Amniotic epithelial cell (primary cell): ENCODE measurements around the gene SIN3B.

ENCODE experiments used
- DNase-seq: peaks from one replicate; pipeline ENCODE4 v3.0.0-alpha.2; 2010; ENCODE audit warnings: low read depth

SIN3B gene

GRCh38 chr19:16824658-16825311 lies 4.4 kb upstream of the SIN3B start:
- DNase-seq: peak; percentile 68

- DNase-seq: peak; percentile 69
Observed at GRCh38 chr19:16825312-16826052, 3.7 kb upstream of the SIN3B start.

- DNase-seq: no peak
Observed at GRCh38 chr19:16829822-16830289, 658 bp downstream of the SIN3B start.

GRCh38 chr19:16830679-16831078 lies 1.5 kb downstream of the SIN3B start:
- peak; percentile 53 for DNase-seq

- no peak for DNase-seq
Observed at GRCh38 chr19:16831531-16831930, 2.3 kb downstream of the SIN3B start.

- DNase-seq: no peak
Observed at GRCh38 chr19:16834747-16835146, 5.5 kb downstream of the SIN3B start.

- no peak for DNase-seq
Observed at GRCh38 chr19:16836115-16837034, 7.2 kb downstream of the SIN3B start.

- no peak for DNase-seq
Observed at GRCh38 chr19:16837035-16837362, 7.8 kb downstream of the SIN3B start.

GRCh38 chr19:16841391-16841926 lies 12.3 kb downstream of the SIN3B start:
- no peak for DNase-seq

GRCh38 chr19:16846901-16847300 lies 17.7 kb downstream of the SIN3B start:
- DNase-seq: no peak

GRCh38 chr19:16847430-16847829 lies 18.2 kb downstream of the SIN3B start:
- no peak for DNase-seq

GRCh38 chr19:16849168-16849567 lies 20.0 kb downstream of the SIN3B start:
- peak; percentile 37 for DNase-seq

GRCh38 chr19:16850133-16850532 lies 20.9 kb downstream of the SIN3B start:
- no peak for DNase-seq

- DNase-seq: no peak
Observed at GRCh38 chr19:16851031-16851712, 22.0 kb downstream of the SIN3B start.

GRCh38 chr19:16853066-16853465 lies 23.9 kb downstream of the SIN3B start:
- DNase-seq: no peak

GRCh38 chr19:16856091-16856490 lies 26.9 kb downstream of the SIN3B start:
- DNase-seq: no peak

GRCh38 chr19:16859626-16860025 lies 30.4 kb downstream of the SIN3B start:
- DNase-seq: no peak

- DNase-seq: no peak
Observed at GRCh38 chr19:16860118-16860517, 30.9 kb downstream of the SIN3B start.

- no peak for DNase-seq
Observed at GRCh38 chr19:16861011-16861410, 31.8 kb downstream of the SIN3B start.

GRCh38 chr19:16861834-16862233 lies 32.6 kb downstream of the SIN3B start:
- DNase-seq: peak; percentile 8

GRCh38 chr19:16862826-16863415 lies 33.7 kb downstream of the SIN3B start:
- no peak for DNase-seq
